IPS-NIHi7 (cell line): ENCODE results near the gene PPARD.

Experiments
- DNase-seq: peaks from one replicate; pipeline ENCODE4 v3.0.0; 2012; ENCODE audit warnings: mixed read lengths; ENCODE audit errors: extremely low spot score

PPARD gene

DNA sequence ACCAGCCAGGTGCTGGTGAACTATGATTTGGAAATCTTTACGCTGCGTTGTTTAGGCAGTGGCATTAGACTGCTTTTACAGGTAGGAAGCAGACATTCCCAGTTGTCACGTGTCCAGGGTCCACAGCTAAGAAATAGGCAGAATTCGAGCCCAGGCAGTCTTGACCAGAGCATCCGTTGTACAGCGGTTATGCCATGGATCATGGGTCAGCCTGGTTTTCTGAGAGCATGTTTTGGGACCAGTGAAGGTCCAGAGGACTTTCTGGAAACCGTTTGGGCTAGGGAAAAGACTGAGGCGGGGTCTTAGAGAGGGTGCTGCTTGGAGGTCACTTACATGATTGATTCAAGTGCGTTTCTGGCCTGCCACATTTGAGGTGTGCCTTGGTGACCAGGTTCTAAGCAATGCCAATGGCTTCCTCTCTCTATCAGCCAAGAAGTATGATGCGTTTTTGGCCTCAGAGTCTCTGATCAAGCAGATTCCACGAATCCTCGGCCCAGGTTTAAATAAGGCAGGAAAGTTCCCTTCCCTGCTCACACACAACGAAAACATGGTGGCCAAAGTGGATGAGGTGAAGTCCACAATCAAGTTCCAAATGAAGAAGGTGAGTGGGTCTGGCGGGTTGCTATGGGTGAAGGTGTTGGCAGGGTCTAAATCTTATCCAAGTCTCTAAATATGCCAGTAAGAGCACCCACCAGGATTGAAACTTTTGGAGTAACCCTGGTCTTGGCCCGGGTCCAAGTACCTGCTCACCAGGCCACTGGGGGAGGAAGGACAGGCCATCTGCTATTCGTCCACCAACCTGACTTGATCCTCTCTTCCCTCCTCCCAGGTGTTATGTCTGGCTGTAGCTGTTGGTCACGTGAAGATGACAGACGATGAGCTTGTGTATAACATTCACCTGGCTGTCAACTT is 127.6 kb downstream of the PPARD start:
- DNase-seq, result no peak

DNA sequence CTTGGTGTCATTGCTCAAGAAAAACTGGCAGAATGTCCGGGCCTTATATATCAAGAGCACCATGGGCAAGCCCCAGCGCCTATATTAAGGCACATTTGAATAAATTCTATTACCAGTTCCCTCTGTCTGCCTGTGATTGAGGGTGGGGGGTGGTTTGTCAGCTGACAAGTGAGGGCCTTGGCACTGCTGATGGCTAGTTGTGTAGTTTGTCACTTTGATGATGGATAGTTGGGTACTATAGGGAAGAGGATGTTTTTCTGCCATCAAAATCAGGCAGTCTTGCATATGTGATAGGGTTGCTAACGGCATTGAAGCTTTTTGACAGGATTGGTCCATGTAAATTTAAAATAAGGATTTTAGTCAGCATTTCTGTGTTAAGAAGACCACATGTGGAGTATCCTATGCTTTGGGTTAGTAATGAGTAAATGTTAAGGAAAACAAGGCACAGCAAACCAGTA is 128.3 kb downstream of the PPARD start:
- no peak for DNase-seq

DNA sequence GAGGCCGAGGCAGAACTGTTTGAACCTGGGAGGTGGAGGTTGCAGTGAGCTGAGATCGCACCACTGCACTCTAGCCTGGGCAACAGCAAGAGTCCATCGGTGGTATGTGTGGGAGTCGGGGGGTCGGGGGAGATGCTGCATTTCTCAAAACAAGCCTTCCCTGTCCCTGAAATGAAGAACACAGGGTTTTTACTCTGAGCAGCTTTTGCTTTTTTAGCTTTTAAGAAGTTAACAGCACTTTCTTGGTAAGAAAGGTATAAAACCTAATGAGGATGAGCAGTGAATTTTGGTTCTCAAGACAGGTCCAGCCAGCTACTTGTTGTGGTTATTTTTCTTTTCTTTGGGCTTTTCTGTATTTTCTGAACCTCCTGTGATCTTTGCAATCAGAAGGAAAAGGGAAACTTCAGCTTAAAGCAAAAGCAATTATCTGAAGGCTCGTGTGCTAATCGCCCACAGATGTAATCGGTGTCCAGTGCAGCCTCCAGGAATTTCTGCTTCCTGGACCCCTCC is 129.5 kb downstream of the PPARD start:
- DNase-seq, result no peak

DNA sequence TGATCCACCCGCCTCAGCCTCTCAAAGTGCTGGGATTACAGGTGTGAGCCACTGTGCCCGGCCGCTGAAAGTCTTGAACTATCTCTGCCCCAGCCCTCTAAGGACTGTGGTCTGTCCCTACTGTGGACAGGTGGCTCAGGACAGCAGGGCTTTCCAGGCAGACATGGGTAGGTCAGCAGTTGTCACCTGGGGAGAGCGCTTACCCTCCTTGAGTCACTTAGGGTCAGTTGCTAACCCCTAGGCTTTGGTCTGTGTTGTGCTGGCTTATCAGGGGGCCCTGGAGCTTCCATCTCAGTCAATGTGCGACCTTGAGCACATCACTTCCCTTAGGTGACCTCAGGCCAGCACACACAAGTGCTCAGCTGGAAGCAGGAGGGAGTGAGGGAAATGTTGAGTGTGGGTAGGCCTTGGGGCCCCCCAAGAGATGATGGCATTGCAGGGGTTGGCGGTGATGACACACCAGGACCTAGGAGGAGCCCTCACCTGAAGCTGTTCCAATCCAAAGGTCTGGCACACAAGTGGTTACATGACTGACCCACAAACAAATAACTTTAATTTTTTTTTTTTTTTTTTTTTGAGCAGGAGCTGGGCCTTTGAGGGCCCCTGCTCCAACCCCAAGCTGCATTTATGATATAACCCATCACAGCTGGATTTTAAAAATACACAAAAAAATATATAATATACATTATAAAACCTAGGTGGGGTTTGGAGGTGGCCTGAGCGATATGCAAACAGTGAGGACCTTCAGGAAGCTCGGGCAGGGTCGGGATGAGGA is 130.9 kb downstream of the PPARD start:
- peak; percentile 35 for DNase-seq

DNA sequence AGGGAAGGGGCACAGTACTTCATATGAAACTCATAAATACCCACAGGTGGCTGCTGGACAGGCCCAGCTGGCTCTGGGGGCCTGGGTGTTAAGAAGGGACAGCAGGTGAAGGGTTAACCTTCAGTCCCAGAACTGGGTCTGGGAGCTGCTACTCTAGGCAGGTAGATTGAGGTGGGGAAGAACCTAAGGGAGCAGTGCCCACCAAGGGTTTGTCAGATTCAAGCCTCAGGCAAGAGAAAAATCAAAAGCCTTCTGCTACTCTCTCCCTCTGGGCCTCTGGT is 131.4 kb downstream of the PPARD start:
- DNase-seq, result no peak

DNA sequence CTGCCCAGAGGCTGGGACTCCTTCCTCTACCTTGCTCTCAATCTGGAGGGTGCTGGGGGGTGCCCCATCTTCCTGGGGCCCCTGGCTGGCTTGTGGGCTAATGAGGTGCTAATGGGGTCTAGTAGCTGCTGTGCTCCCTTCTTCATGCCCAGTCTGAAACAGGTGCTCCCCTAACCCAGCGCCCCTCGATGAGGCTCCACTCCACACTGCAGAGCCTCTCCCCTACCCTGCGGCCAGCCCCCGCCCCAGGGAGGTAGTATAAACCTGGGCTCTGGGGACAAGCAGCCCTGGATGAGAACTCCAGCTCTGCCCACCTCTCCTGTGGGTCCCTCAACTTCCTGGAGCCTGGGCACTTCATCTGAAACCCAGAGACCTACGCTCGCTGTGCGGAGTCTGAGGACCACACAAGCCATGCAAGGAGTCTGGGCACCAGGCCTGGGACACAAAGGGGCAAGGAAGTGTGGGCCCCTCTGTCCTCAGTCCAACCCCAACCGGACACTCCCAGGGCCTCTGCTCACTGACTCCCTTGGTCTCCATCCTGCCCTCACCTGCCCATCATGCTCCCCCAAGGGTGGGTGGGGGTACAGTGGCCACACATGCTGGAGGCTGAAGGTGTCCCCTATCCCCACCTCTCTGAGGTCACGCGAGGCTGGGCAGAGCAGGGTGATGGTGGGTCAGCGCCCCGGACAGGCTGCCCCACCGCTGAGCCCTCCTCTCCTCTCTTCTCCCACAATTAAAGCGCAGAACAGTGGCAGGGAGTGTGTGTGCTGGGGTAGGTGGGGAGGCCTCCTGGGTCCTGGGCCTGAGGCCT is 132.0 kb downstream of the PPARD start:
- no peak for DNase-seq

DNA sequence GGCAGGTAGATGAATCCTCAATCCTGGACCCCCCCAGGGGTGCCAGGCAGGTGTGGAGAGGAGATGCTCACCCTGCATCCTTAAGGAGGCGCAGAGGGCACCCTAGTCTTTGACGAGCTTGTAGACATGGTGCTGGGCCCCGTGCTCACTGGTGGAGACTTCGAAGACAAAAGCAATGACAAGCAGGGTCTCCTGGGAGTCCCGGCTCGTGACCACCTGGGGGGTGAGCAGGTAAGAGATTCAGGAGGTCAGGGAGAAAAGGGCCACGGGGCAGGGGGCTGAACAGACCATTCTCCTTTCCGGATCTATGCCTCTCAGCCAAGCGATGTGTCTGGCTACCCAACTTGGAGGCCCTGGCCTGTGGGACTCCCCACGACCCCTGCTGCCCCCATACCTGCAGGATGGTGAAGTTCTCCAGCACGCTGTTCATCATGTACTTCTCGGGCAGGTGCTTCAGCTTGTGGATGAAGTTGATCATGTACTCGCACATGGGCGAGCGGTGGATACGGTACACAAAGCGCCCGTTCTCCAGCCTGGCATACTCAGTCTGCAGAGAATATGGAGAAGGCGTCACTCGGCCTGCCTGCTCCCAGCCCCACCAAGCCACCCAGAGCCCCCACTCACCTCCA is 132.7 kb downstream of the PPARD start:
- DNase-seq, result no peak

DNA sequence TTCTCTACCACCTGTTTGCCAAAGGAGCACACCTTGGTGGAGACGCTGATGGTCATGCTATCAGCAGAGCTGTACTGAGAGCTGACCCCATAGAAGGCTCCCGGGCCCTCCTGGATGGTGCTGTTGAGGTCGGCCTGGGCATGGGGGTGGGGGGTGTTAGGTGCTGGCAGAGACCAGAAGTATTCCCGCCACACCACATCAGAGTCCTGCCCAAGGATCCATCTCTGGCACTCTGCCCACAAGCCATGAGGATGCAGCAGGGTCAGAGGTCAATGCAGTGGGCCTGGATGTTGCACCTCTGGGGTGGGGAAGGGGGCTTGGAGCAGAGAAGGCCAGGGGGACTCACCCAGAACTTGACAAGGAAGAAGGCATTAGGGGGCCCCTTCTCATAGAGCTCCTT is 133.2 kb downstream of the PPARD start:
- no peak for DNase-seq

DNA sequence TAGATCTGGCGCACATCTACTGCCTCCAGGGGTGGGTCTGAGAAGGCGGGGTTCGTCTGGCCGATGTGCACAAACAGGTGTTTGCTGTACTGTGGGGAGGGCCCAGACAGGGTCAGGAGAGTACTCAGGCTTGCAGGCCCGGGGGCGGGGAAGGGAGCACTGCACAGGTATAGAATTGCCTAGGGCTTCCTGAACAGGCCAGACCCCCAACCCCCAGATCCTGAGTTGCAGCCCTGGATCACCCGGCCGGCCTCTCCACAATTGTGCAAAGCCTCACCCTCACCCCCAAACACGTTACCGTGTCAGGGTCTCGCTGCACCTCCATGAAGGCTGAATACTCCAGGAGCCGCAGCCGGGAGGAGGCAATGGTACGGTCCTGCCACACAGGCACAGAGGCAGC is 133.6 kb downstream of the PPARD start:
- DNase-seq, result no peak

DNA sequence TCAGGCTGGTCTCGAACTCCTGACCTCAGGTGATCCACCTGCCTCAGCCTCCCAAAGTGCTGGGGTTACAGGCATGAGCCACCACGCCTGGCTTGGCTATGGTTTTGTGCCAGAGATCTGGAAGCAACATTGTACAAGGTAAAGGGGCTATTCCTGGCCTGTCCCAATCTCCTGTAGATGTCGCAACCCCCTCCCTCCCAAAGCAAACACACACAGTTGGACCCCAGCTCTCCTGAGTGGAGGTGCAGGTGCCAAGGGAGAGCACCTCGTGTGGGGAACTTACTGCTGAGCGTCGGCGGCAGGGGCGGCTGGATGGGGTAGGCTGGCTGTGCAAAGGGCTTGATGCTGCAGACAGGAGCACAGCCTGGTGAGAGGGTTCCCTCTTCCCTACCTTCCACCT is 134.7 kb downstream of the PPARD start:
- no peak for DNase-seq
